Measurements from ENCODE around the gene SPDYE9.
"Not testable (repeated sequence)": the region's sequence is repeated elsewhere in the genome, so short reads cannot be mapped to it uniquely, and the experiment has no call there.

SPDYE9 gene, protein sequence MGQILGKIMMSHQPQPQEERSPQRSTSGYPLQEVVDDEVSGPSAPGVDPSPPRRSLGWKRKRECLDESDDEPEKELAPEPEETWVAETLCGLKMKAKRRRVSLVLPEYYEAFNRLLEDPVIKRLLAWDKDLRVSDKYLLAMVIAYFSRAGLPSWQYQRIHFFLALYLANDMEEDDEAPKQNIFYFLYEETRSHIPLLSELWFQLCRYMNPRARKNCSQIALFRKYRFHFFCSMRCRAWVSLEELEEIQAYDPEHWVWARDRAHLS

DNA sequence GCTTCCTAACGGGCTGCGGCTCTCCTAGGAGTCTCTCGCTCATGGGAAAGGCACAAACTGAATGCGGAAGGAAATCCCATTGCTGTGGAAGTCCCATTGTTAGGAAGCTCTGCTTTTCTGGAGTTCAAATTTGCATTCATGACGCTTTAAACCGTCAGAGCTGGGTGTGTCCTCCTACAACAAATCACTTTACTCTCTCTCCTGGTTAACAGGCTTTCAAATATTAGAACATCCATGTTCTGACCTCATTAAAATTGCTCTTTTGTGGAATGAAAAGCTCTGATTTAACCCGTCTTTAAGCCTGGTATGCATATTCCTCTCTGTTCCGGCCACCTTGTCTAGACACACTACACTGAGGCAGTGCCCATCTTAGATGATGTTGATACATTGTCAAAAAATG is at the start of gene SPDYE9:
SPDYE9 (minus strand) TSS at position 101 of the 400 bp plus-strand sequence. CDS start 1,800 bp downstream, outside the sequence.
- DNase-seq, result not testable (repeated sequence)

DNA sequence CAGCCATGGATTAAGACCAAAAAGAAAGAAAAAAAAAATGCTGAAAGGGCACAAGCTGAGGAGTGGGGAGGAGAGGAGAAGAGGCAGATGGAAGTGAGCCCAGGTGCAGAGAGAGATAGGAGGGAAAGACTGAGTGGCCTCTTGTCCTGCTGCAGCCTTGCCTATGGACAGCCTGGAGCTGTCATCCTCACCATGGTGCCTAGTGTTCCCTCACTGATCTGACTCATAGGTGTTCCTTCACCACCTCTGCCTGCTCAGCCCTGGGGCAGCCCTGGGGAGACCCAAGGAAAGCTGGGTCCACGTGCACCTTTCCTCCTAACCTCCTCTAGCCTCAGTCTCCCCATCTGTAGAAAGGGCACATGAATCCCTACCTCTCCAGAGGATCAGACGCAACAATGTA is 49.0 kb upstream of the SPDYE9 start:
- DNase-seq, result not testable (repeated sequence)

DNA sequence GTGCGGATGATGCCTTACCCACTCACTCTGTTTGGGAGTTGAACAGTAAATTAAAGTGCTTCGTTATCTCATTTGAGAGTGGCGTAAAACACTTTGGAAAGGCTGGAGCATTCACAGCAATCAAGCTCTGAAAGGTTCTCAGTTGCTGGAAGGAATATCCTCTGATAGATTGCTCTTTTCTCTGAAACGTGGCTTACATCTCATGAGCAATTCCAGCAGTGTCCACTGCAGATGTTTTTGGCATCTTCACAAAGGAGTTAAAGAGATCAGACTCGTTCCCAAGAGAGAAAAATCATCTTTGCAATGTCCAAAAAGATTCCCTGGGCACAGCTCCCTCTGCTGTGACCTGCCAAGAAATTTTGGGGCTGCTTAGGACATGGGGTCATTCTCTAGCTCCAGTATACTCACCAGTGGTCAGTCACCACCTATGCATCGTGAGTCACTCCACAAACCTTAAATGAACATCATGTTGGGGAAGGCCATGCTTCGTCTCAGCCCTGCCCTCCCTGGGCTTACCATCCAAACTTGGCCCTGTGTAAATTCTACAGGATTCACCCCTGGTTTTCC is 46.9 kb upstream of the SPDYE9 start:
- DNase-seq, result not testable (repeated sequence)

DNA sequence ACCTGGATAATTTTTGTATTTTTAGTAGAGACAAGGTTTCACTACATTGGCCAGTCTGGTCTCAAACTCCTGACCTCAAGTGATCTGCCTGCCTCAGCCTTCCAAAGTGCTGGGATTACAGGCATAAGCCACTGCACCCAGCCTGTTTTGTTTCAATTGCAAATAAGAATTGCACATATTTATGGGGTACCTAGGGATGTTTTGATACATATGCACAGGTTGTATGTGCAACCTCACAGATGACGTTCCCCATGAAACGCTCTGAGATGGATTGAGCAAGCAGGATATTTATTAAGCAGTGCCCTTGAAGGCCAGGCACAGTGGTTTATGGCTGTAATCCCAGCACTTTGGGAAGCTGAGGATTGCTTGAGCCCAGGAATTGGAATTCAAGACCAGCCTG is 44.8 kb upstream of the SPDYE9 start:
- not testable (repeated sequence) for DNase-seq

DNA sequence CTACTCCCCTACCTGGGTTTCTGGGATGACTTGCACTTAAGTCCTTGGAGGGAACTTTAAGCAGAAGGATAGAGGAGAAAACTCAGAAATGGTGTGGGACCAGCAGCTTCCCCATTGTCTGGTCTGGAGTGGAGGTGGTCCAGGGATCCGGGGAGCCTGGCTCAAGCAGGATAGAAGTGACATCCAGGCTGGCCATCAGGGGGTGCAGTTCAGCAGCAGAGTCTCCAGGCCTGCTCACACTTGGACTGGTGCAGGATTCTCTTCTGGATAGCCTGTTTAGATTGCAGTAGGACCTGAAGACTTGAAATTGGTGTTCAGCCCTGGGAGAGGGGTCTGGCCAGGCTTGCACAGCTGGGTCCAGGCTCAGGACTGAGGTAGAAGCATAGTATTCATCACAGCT is 38.3 kb upstream of the SPDYE9 start:
- not testable (repeated sequence) for DNase-seq

DNA sequence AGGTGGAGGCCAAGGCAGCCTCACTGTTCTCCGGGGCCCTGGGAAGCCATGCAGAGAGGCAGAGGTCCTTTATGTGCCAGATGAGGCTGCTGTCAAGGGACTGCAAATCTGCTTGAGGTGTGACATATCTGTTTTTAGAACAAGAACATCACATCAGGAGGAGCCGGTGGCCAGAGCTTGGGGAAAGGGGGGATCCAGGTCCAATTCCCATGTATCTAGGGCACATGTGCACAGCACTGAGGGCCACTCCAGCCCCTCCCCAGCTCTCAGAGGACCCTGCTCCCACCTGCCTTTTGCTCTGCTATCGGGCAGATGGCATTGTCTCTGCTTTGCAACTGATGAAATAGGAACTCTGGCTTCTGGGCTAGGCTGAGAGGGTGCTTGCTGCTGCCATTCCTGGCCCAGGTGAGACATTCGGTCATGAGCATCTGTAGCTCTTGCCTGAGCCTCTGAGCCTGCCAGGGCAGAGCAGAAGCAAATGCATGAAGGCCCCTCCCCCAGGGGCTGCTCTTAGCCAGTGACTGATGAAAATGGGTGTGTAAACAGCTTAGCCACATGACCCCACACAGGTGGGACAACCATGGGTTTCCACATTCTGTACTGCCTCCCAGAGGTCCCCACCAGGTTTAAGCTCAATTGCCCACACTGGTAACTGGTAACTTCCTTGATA is 37.1 kb upstream of the SPDYE9 start:
- not testable (repeated sequence) for DNase-seq

DNA sequence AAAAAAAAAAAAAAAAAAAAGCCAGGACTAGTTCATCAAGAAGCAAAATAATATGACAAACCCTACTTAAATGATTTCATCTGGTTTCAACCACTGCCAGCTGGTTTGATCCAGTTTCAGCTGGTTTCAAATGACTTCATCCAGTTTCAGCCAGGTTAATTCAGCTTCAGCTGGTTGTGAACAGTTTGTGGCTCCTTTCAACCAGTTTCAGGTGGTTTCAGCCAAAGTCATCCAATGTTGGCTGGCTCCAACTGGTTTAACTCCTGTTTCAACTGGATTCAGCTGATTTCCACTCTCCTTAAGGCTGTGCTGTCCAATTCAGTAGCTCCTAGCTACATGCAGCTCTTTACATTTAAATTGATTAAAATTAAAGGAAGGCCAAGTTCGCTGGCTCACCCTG is 32.3 kb upstream of the SPDYE9 start:
- not testable (repeated sequence) for DNase-seq

DNA sequence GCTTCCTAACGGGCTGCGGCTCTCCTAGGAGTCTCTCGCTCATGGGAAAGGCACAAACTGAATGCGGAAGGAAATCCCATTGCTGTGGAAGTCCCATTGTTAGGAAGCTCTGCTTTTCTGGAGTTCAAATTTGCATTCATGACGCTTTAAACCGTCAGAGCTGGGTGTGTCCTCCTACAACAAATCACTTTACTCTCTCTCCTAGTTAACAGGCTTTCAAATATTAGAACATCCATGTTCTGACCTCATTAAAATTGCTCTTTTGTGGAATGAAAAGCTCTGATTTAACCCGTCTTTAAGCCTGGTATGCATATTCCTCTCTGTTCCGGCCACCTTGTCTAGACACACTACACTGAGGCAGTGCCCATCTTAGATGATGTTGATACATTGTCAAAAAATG is 28.0 kb downstream of the SPDYE9 start, which contains the start of gene SPDYE11:
SPDYE11 (minus strand) TSS at position 101 of the 400 bp plus-strand sequence. CDS start 1,800 bp downstream, outside the sequence.
- not testable (repeated sequence) for DNase-seq

DNA sequence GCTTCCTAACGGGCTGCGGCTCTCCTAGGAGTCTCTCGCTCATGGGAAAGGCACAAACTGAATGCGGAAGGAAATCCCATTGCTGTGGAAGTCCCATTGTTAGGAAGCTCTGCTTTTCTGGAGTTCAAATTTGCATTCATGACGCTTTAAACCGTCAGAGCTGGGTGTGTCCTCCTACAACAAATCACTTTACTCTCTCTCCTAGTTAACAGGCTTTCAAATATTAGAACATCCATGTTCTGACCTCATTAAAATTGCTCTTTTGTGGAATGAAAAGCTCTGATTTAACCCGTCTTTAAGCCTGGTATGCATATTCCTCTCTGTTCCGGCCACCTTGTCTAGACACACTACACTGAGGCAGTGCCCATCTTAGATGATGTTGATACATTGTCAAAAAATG is 56.2 kb downstream of the SPDYE9 start, which contains the start of gene SPDYE8:
SPDYE8 (minus strand) TSS at position 101 of the 400 bp plus-strand sequence. CDS start 1,800 bp downstream, outside the sequence.
- DNase-seq, result not testable (repeated sequence)
